Suprapubic skin (tissue), 4 donors: ENCODE data around the gene NCL.

Source experiments
- CTCF ChIP-seq, 2 donors: fragments of 200-600 bp in 1 of 2; fragments of 450-650 bp in 1 of 2; sonication (generic) in 1 of 2; IDR thresholded peaks; one replicate each; pipeline ENCODE4 v1.5.1; 2016 to 2019; ENCODE audit warnings: antibody characterized with exemption in 2 of 2, mild to moderate bottlenecking in 1 of 2, moderate library complexity in 1 of 2
- EP300 ChIP-seq: sonication (generic); formaldehyde crosslinking; IDR thresholded peaks from one replicate; pipeline ENCODE4 v1.6.1; 2017; ENCODE audit warnings: antibody characterized with exemption
- POLR2A ChIP-seq, 2 donors: fragments of 450-650 bp; IDR thresholded peaks; one replicate each; pipeline ENCODE4 v1.6.1; 2017; ENCODE audit warnings: antibody characterized with exemption in 2 of 2, mild to moderate bottlenecking in 2 of 2, moderate library complexity in 2 of 2
- POLR2AphosphoS5 ChIP-seq, 3 donors: sonication (generic); formaldehyde crosslinking; IDR thresholded peaks; one replicate each; pipeline ENCODE4 v1.6.1; 2017; ENCODE audit warnings: antibody characterized with exemption in 3 of 3

GRCh38 chr2:231449503-231450054, 14.7 kb downstream of the NCL start:
- no peak for TF ChIP-seq CTCF (IDR thresholded peaks at IDR 0.05)
- no peak for TF ChIP-seq EP300
- no peak for TF ChIP-seq POLR2A (IDR thresholded peaks at IDR 0.05)
- no peak for TF ChIP-seq POLR2AphosphoS5 (IDR thresholded peaks at IDR 0.05)
